RWPE1 (cell line): ENCODE results near the gene HECW1.

Experiments
- CTCF ChIA-PET: fragments of 350-600 bp; sonication (Branson Sonifier 250); formaldehyde crosslinking; extraction: SDS; loops from one replicate; lab custom pipeline; 2021; lab: Yijun Ruan, JAX
- POLR2A ChIA-PET: fragments of 400-600 bp; formaldehyde crosslinking; extraction: SDS; loops from one replicate; lab custom pipeline; 2020; ENCODE audit warnings: antibody characterized with exemption; ENCODE audit not compliant: low non-redundant PET; lab: Yijun Ruan, JAX
- DNase-seq: peaks from one replicate; pipeline ENCODE4 v3.0.0; 2012; ENCODE audit warnings: low spot score
- H3K27ac ChIP-seq: fragments of 450-650 bp; 2 replicates; pipeline ENCODE4 v1.5.1; 2017
- CTCF ChIP-seq: fragments of 450-650 bp; conservative IDR thresholded peaks from 2 replicates; pipeline ENCODE4 v1.5.1; 2017; ENCODE audit warnings: low read depth, mild to moderate bottlenecking

The HECW1 gene

DNA sequence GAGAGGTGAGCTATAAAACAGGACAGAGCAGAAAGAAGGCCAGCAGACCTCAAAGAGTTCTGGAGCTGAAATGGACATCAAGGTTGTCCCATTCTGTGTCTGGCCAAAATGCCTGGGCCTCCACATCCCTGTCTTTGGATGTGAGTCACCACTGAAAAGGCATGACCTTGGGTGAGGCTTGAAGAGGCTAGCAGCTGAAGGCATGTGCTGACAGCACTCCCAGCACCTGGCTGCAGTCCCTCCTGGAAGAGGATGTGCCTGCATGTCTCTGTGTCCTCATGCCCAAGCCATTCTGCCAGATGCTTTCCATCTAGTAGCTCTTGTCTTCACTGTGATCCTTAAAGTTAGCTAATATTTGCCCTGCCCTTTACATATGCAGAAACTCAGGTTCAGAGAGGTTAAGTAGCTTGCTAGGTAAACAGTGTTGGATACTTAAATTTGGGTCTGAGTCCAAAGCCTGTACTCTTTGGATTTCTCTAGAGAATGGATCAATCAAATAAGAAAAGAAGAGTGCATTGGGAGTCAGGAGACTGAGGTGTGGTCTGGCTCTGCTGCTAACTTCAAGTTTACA is 35.8 kb downstream of the HECW1 start:
- POLR2A ChIA-PET, result no interaction called here
- TF ChIP-seq CTCF, result no peak
- CTCF ChIA-PET, result interaction anchor here (0.6 to 1.3 kb wide), 4 partner anchors 11 to 573 kb away, joined by 3 to 6 read pairs (median 3); no protein-coding TSS in a partner anchor
- DNase-seq, result peak; percentile 54
- H3K27ac ChIP-seq, result peak overlapping the region; percentile 60

- POLR2A ChIA-PET, result no interaction called here
- no peak for DNase-seq
- no peak overlapping the region for H3K27ac ChIP-seq
- CTCF ChIA-PET, result no interaction called here
- no peak for TF ChIP-seq CTCF
Observed at GRCh38 chr7:43151076-43151475, 38.6 kb downstream of the HECW1 start.

DNA sequence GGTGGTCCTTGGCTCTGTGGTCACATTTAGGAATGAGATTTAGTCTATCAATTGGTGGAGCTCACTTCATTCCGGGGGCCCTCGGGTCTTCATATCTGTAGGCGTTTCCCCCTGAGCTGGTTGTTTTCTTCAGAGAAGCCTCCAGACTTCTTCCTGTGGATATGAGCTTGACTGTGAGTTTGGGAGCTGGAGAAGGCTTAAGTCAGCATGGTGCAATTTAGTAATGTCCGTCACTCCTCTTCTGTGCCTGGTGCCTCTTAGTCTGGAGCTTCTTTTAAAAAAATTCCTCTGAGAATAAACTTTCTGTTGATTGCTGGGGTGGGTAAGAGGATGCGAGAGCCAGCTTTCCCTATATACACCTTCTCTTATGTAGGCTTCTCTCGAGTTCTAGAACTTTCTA is 40.2 kb downstream of the HECW1 start:
- ChIA-PET POLR2A (interaction anchor here (0.7 kb wide), 1 partner anchor 454 kb away, joined by 3 read pairs; no protein-coding TSS in a partner anchor), CTCF (interaction anchor here (0.6 kb wide), 1 partner anchor 220 kb away, joined by 7 read pairs; no protein-coding TSS in a partner anchor)
- no peak for TF ChIP-seq CTCF
- DNase-seq, result no peak
- H3K27ac ChIP-seq, result no peak overlapping the region

DNA sequence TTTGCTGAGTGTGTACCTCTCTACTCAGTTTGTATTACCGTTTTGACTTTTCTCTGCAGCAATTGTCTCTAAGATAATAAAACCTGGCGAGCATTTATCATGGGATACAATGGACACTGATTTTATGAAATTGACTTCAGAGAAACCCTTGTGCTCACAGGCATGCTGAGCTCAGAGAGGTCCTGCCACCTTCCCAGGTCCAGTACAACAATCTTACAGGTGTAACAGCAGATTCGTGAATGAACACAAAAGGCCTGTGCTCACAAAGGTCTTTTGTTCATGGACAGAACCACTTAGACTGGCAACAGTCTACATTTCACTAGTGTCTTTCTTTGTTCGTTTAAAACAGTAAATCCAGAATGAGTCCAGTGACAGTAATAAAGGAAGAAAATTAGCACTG is 43.2 kb downstream of the HECW1 start:
- DNase-seq, result no peak
- no peak for TF ChIP-seq CTCF
- no peak overlapping the region for H3K27ac ChIP-seq
- CTCF ChIA-PET, result no interaction called here
- POLR2A ChIA-PET, result no interaction called here

- ChIA-PET CTCF (interaction anchor here (0.6 kb wide), 1 partner anchor 579 kb away, joined by 5 read pairs; no protein-coding TSS in a partner anchor), POLR2A (no interaction called here)
- DNase-seq, result no peak
- TF ChIP-seq CTCF, result no peak
- H3K27ac ChIP-seq, result peak overlapping the region; percentile 74
Observed at GRCh38 chr7:43163885-43164284, 51.4 kb downstream of the HECW1 start.

GRCh38 chr7:43164757-43165156 is 52.3 kb downstream of the HECW1 start:
- POLR2A ChIA-PET, result interaction anchor here (0.6 kb wide), 1 partner anchor 13 kb away, joined by 3 read pairs; no protein-coding TSS in a partner anchor
- CTCF ChIA-PET, result interaction anchor here (0.6 kb wide), 2 partner anchors 33 to 579 kb away, joined by 4 to 5 read pairs; no protein-coding TSS in a partner anchor
- H3K27ac ChIP-seq, result peak overlapping the region; percentile 74
- peak; percentile 96 for DNase-seq
- TF ChIP-seq CTCF, result no peak
